Skeletal muscle tissue (tissue), 4 donors: ENCODE results near the gene SQSTM1. TPM values are rescaled to one million over a fixed set of nuclear protein-coding genes. Genes with fewer than 3 reads are reported as not detected.

ENCODE experiments used
- H3K27ac ChIP-seq: one replicate; pipeline ENCODE4 v1.7.0; 2013; ENCODE audit warnings: mild to moderate bottlenecking, low read depth, low read length, inconsistent platforms
- H3K27me3 ChIP-seq, 3 donors: one replicate each; pipeline ENCODE4 v1.7.0; 2013; ENCODE audit warnings: low read length in 3 of 3; ENCODE audit not compliant: control insufficient read depth in 3 of 3, insufficient read depth in 3 of 3
- H3K36me3 ChIP-seq, 3 donors: one replicate each; pipeline ENCODE4 v1.7.0; 2013; ENCODE audit warnings: low read length in 3 of 3; ENCODE audit not compliant: control insufficient read depth in 3 of 3, insufficient read depth in 3 of 3
- H3K4me1 ChIP-seq, 3 donors: one replicate each; pipeline ENCODE4 v1.7.0; 2013; ENCODE audit warnings: low read length in 3 of 3, mild to moderate bottlenecking in 3 of 3; ENCODE audit not compliant: control insufficient read depth in 3 of 3, insufficient read depth in 3 of 3
- H3K4me3 ChIP-seq, 3 donors: one replicate each; pipeline ENCODE4 v1.7.0; 2013; ENCODE audit warnings: low read length in 3 of 3
- H3K9ac ChIP-seq, 3 donors: one replicate each; pipeline ENCODE4 v1.7.0; 2013; ENCODE audit warnings: low read length in 3 of 3, mild to moderate bottlenecking in 3 of 3, moderate library complexity in 2 of 3, low read depth in 1 of 3
- H3K9me3 ChIP-seq, 3 donors: one replicate each; pipeline ENCODE4 v1.7.0; 2013; ENCODE audit warnings: low read length in 3 of 3; ENCODE audit not compliant: control insufficient read depth in 3 of 3
- total RNA-seq: library from RNA; depleted of rRNA; stranded (reverse); fragments of >200 nt; gene quantifications from one replicate; pipeline ENCODE4 v1.2.3, GENCODE V29; 2014
- donor health status: Osteomylitis.

The SQSTM1 gene
- total RNA-seq, 1 donor from 2014 or later, result 54.8 TPM

DNA sequence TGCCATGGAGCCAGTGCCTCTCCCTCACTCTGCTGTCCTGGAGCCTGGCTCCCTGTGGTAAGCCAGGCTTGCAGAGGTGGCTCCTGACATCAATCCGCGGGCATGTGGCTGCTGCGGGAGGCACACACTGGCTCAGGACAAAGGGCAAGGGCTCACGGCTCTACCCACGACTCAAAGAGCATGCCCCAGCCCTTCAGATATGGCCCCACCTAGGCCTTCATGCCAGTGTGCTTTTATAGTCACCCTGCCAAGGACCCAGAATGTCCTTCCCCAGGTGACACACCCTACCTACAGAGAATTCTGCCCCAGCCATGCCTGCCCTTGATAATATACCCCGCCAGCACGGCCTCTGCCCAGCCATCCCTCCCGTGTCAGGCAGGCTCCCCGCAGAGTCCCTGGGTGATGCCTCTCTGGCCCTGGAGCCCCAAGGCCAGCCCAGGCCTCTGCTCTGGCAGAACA lies 15.6 kb upstream of the SQSTM1 start:
- peaks cover 17 to 39% (median 36%) of the 10 kb centered on the region in 3 donors for H3K4me1 ChIP-seq
- H3K4me3 ChIP-seq, result peak overlapping the region; percentile 62 to 79 (median 75)
- peak overlapping the region; percentile 59 to 83 (median 76) for H3K9ac ChIP-seq
- H3K27me3 ChIP-seq, result no peaks in the 10 kb centered on the region
- no peaks in the 10 kb centered on the region for H3K9me3 ChIP-seq
- H3K27ac ChIP-seq, result peak overlapping the region; percentile 65
- peaks cover under 1 to 7% (median 3%) of the 10 kb centered on the region in 3 donors for H3K36me3 ChIP-seq

DNA sequence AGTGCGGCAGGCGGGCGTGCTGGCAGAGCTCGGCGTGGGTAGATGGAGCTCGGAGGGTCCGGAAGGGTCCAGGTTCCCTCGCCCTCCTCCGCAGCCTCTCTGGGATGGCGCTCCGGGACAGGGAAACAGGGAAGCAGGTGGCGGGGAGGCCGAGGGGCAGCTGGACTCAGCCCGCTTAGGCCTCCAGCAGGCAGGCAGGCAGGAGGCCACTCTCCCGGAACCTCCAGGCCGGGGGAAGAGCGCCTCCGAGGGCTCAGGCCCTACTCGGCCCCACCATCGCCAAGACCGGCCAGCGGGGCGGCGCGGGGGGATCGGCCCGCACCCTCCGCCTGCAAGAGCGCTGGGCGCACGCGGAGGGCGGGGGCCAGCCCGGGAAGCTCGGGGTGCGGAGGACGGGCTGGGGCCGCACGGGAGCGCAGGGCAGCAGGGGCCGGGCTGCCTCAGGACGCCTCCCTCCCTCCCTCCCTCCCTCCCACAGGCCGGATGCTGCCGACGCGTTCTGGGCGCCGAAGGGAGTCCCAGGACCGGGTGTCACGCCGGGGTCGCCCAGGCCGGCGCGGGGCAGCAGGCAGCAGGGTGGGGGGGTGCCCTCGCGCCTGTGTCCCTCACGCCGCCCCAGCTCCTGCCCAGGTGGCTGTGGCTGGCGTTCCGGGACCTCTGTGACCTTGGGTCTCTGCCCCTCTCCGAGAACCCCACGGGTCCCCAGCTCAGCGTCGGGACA lies 15.0 kb upstream of the SQSTM1 start:
- H3K27ac ChIP-seq, result peak overlapping the region; percentile 65
- peaks cover 17 to 39% (median 36%) of the 10 kb centered on the region in 3 donors for H3K4me1 ChIP-seq
- H3K9ac ChIP-seq, result peak overlapping the region; percentile 70 to 83 (median 76)
- H3K36me3 ChIP-seq, result peaks cover 0 to 6% (median 1%) of the 10 kb centered on the region in 3 donors
- H3K9me3 ChIP-seq, result no peaks in the 10 kb centered on the region
- H3K27me3 ChIP-seq, result no peaks in the 10 kb centered on the region
- peak overlapping the region; percentile 62 to 79 (median 75) for H3K4me3 ChIP-seq

DNA sequence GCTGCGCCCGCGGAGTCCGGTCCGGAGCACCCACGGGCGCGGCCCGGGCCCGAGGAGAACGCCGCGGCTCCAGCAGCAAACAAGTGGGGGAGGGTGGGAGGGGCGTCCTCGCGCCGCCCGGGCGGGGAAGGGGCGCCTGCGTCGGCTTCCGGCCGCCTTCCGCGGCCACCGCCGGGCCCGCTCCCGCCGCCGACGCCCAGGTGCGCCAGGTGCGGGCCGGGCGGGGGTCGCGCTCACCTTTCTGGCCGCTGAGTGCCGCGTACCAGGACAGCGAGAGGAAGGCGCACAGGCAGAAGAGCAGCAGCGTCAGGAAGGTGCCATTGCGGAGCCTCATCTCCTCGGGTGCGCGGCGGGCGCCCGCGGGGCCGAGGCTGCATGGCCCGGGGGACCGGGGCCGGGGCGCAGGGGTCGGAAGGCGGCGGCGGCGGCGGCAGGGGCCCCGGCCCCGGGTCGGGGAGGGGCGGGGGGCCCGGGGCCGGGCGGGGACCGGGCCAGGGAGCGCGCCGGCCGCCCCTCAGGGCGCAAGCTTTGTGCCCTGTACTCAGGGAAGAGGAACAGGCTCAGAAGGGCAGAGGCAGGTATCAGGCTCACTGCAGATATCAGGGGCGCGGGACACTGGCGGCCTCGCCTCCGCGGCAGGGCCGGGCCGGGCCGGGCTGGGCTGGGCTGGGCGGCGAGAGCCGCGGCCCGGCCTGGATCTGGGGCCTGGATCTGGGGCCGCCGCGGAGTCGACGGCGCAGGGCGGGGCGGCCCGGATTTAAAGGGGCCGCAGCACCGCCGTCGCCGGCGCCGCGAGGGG lies 14.3 kb upstream of the SQSTM1 start, which contains the start of gene MGAT4B:
TSS of gene MGAT4B (minus strand) at position 617 of the 799 bp plus-strand sequence. CDS start at position 334, 283 bp downstream.
- Histone ChIP-seq H3K36me3 (peaks cover 0 to 2% (median 0%) of the 10 kb centered on the region in 3 donors), H3K9ac (peak within 1 kb of the TSS; percentile 70 to 83 (median 76)), H3K27ac (peak within 1 kb of the TSS; percentile 78), H3K27me3 (no peaks in the 10 kb centered on the region), H3K4me1 (peaks cover 17 to 39% (median 36%) of the 10 kb centered on the region in 3 donors), H3K9me3 (no peaks in the 10 kb centered on the region), H3K4me3 (peak within 1 kb of the TSS; percentile 63 to 79 (median 75))

- no peak overlapping the region for H3K4me3 ChIP-seq
- no peak overlapping the region for H3K9ac ChIP-seq
- H3K27ac ChIP-seq, result no peak overlapping the region
- H3K36me3 ChIP-seq, result peaks cover 0 to 6% (median 4%) of the 10 kb centered on the region in 3 donors
- no peaks in the 10 kb centered on the region for H3K27me3 ChIP-seq
- H3K9me3 ChIP-seq, result no peaks in the 10 kb centered on the region
- H3K4me1 ChIP-seq, result peaks cover 1 to 5% (median 4%) of the 10 kb centered on the region in 3 donors
These were observed 8.4 kb upstream of the SQSTM1 start for GRCh38 chr5:179812135-179812825.

- Histone ChIP-seq H3K9ac (no peak overlapping the region), H3K27me3 (no peaks in the 10 kb centered on the region), H3K4me1 (peaks cover 7 to 11% (median 11%) of the 10 kb centered on the region in 3 donors), H3K4me3 (no peak overlapping the region), H3K9me3 (no peaks in the 10 kb centered on the region), H3K36me3 (peaks cover 0 to 6% (median 4%) of the 10 kb centered on the region in 3 donors), H3K27ac (no peak overlapping the region)
These were observed 7.6 kb upstream of the SQSTM1 start for GRCh38 chr5:179812997-179813607.

- peaks cover 0 to 6% (median 4%) of the 10 kb centered on the region in 3 donors for H3K36me3 ChIP-seq
- H3K9me3 ChIP-seq, result no peaks in the 10 kb centered on the region
- no peak overlapping the region for H3K27ac ChIP-seq
- no peak overlapping the region for H3K9ac ChIP-seq
- H3K27me3 ChIP-seq, result no peaks in the 10 kb centered on the region
- H3K4me1 ChIP-seq, result peaks cover 14 to 18% (median 18%) of the 10 kb centered on the region in 3 donors
- H3K4me3 ChIP-seq, result no peak overlapping the region
These were observed 6.6 kb upstream of the SQSTM1 start for GRCh38 chr5:179814090-179814489.

DNA sequence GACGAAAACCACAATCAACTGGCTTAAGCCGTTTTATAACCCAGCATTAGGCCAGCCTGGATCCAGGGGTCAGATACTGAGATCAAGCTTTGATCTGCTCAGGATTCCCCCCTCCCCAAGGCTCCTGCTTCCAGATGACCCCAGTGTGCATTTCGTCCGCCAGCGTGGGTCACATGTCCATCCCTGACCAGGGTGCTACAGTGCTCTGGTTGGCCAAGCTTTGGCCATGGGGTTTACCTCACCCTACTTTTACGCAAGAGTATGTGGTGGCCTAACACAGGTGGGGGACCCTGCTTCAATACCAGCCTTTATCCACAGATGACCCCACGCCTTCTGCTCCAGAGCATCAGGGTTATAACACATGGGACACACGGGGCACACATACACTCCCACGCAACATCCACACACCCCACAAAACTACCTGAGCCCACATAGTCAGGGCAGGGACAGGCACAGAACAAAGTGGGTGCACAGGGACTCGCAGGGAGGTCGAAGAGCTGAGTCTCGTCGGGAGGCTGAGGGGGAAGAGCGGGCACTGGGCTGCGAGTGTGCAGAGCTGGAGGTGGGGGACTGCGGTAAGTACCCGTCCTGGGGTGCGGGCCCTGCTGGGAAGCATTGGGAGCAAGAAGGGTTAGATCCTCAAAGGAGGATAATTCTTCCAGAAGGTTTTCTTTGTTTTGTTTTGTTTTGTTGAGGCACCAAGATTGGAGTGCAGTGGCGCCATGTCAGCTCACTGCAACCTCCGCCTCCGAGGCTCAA lies 5.0 kb upstream of the SQSTM1 start:
- no peak overlapping the region for H3K9ac ChIP-seq
- H3K27me3 ChIP-seq, result no peaks in the 10 kb centered on the region
- no peaks in the 10 kb centered on the region for H3K9me3 ChIP-seq
- peaks cover 27 to 32% (median 31%) of the 10 kb centered on the region in 3 donors for H3K4me1 ChIP-seq
- no peak overlapping the region for H3K27ac ChIP-seq
- H3K4me3 ChIP-seq, result no peak overlapping the region
- peaks cover 0 to 6% (median 4%) of the 10 kb centered on the region in 3 donors for H3K36me3 ChIP-seq

DNA sequence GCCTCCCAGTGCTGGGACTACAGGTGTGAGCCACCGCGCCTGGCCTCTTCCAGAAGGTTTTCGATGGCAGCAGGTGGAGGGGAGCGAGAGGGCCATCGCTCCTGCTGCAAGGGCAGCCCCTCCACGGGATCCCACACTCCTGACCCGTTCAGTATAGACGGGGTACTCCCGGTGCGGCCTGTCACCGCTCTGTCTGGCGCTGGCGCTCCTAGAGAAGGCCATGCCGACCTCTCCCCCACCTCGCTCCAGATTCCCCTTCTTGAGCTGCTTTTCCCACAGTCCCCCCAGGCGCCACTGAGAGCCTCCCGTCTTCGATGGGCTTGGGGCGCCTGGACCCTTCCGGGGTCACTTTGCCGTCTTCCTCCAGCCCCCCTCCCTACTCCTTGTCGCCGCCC lies 4.3 kb upstream of the SQSTM1 start:
- peaks cover 4 to 6% (median 4%) of the 10 kb centered on the region in 3 donors for H3K36me3 ChIP-seq
- no peaks in the 10 kb centered on the region for H3K27me3 ChIP-seq
- H3K4me3 ChIP-seq, result peak overlapping the region; percentile 14 to 67 (median 61)
- peaks cover 27 to 32% (median 31%) of the 10 kb centered on the region in 3 donors for H3K4me1 ChIP-seq
- H3K9ac ChIP-seq, result peak overlapping the region in 2 of 3 donors; percentile 67 to 79
- no peak overlapping the region for H3K27ac ChIP-seq
- H3K9me3 ChIP-seq, result no peaks in the 10 kb centered on the region
